NCI-H2227 treated with DMSO at 0.1 percent for 48 hours (cell line): Measurements from ENCODE around the gene VPS39.
"Not testable (repeated sequence)": the region's sequence is repeated elsewhere in the genome, so short reads cannot be mapped to it uniquely, and the experiment has no call there.

ENCODE experiments used
- DNase-seq: peaks from one replicate; lab custom pipeline; 2025; lab: John Stamatoyannopoulos, UW

VPS39 gene

GRCh38 chr15:42207674-42208579 is at the start of gene VPS39:
TSS of gene VPS39 (minus strand) at chr15:42208304. CDS start at chr15:42208153, 151 bp downstream.
- peak; percentile 76 for DNase-seq

GRCh38 chr15:42253300-42253699 is 45.2 kb upstream of the VPS39 start:
- no peak for DNase-seq

DNA sequence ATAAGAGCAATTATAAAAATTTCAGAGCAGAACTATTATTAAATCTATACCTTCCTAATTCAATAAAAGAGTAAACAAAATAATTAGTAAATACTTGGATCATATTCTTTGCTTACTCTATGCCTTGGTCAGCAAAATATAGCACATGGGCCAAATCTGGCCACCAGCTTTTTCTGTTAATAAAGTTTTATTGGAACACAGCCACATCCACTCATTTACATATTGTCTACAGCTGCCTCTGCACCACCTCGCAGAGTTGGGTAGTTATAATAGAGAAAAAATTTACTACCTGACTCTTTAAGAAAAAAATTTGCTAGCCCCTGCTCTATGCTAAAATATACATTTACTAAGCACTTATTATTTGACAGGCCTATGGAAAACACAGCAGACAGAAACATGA is 32.7 kb upstream of the VPS39 start:
- no peak for DNase-seq

DNA sequence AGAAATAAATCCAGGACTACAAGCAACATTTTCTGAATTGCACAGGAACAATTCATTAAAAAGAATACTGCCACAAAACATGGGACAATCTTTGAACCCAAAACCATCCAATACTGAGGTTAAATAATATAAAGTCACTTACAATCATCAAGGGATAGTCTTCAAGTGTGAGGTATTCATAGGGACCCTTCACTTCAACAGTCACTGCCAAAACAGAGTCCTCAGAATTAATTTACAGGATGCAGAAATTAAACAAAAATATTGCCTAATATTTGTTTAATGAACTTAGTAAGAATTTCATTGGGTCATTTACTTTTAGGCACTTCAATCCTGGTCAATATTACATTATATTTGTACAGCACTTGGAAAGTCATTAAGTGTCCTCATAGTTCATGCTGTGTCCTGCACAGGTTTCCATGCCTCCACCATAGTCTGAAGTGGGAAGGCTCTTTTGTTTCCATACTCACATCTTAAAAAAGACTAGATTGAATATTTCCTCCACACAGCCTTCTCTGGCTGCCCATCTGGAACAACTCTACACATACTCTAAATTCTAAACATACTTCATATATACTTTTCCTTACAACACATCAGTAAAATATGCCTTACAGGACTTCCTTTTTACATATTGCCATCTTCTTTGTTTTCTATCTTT is 31.6 kb upstream of the VPS39 start:
- no peak for DNase-seq

DNA sequence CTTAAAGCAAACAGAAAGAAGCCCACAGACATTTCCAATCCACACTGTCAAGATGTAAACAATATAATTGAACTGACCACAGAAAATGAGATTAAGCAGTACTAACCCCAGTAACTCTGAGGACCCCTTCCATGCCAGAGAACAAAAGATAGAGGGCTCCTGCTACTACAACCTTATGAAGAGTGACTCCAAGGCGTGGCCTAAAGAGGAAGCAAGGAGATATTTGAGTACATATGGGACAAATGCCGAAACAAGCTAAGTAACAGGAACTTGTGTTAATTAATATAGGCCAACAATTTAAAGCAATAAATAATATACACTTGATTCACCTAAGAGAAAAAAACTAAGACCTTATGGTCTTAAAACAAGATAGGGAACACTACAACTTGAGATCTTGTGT is 25.0 kb upstream of the VPS39 start:
- DNase-seq: no peak

GRCh38 chr15:42232606-42233005 is 24.5 kb upstream of the VPS39 start:
- DNase-seq: no peak

GRCh38 chr15:42231088-42231487 is 23.0 kb upstream of the VPS39 start:
- no peak for DNase-seq

- not testable (repeated sequence) for DNase-seq
Observed at GRCh38 chr15:42228981-42229380, 20.9 kb upstream of the VPS39 start.

DNA sequence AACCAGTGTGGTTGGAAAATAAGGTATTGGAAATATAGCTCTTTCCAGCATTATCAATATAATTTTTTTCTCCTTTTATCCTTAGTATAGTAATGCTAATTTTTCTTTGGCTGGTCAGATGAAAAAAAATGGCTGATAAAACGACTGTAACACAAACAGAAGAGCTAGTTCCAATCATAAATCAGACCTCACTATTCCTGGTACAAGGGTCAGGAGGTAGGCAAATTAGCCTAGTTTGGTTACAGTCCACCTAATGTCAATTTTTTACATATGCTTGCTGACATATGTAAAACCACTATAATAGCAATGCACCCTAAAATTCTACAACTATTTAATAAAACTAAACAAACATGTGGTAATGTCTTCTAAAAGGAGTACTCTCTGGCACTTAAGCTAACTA is 19.9 kb upstream of the VPS39 start:
- no peak for DNase-seq

- no peak for DNase-seq
Observed at GRCh38 chr15:42226648-42227047, 18.5 kb upstream of the VPS39 start.

- no peak for DNase-seq
Observed at GRCh38 chr15:42220216-42220615, 12.1 kb upstream of the VPS39 start.

DNA sequence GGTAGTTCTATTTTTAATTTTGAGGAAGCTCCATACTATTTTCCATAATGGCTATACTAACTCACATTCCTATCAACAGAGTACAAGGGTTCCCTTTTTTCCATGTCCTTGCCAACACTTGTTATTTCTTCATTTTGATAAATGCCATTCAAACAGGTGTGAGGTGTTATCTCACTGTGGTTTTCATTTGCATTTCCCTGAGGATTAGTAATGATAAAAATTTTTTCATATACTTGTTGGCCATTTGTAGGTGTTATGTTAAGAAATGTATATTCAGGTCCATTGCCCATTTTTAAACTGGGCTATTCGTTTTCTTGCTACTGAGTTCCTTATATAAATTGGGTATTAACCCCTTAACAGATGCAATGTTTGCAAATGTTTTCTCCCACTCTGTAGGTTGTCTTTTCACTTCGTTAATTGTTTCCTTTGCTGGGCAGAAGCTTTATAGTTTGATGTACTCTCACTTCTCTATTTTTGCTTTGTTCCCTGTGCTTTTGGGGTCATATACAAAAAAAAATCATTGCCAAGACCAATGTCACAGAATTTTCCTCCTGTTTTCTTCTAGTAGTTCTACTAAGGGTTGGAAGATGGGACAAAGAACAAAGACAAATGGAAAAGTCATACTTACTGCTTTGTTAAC is 11.0 kb upstream of the VPS39 start:
- DNase-seq: no peak

GRCh38 chr15:42217568-42217967 is 9.5 kb upstream of the VPS39 start:
- DNase-seq: no peak

- no peak for DNase-seq
Observed at GRCh38 chr15:42215913-42216829, 8.1 kb upstream of the VPS39 start.

GRCh38 chr15:42214600-42214999 is 6.5 kb upstream of the VPS39 start:
- DNase-seq: no peak

- DNase-seq: no peak
Observed at GRCh38 chr15:42213511-42213910, 5.4 kb upstream of the VPS39 start.

GRCh38 chr15:42210696-42211095 is 2.6 kb upstream of the VPS39 start:
- no peak for DNase-seq

DNA sequence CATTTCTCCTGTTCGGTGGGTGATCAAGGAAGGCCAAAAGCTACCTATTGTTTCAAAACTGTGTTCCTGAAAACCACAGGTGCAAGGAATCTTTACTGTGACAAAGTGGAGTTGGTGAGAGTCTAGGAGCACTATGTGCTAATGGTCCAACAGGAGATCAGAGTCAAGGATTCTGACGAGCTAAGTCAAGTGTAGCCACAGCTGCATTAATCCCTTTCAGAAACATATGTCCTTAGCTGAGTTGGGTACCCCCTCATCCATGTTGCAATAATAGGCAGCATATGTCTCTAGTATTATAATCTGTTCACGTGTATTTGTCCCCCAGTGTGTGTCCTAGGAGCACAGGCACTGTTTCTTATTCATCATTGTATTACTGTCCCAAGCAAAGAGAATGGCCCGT is 1.7 kb downstream of the VPS39 start:
- no peak for DNase-seq

DNA sequence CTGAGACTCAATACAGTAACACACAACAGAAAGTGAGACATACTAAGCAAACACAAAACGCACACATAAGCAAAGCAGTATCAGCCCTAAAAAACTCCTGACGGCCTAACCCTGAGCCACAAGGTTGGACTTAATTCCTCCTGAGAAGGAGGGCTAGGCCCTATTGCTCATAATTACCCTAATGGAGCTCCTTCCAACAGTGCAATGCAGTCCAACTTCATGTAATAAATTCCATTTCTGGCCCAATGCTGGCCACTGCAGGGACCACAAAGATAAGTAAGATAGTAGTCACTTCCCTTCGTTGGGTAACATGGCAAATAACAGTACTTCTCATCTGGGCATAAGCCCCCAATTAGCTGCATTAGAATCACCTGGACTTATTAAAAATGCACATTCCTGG is 4.2 kb downstream of the VPS39 start:
- DNase-seq: no peak

- no peak for DNase-seq
Observed at GRCh38 chr15:42202653-42203052, 5.5 kb downstream of the VPS39 start.

DNA sequence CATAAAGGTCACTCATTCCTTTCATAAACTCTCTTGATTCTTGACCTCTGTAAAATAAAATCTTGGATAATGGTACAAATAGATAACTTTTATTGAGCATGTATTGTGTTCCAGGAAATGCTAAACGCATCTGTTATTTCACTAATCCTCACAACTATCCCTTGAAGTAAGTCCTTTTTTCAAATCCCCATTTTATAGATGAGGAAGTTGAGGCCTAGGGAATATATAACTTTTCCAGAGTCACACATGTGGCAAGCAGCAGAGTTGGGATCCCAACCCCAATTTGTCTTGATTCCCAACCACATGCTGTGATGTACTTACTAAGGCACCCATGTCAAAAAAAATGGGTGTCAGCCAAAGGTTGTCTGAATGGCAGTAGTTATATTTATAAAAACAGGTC is 6.3 kb downstream of the VPS39 start:
- DNase-seq: no peak

- DNase-seq: no peak
Observed at GRCh38 chr15:42199126-42199525, 9.0 kb downstream of the VPS39 start.
